Mesendoderm (in vitro differentiated cells): Measurements from ENCODE around the gene DHRS3.

Experiments used
- DNase-seq: peaks from one replicate; pipeline ENCODE4 v3.0.0; 2013
- H2AK5ac ChIP-seq: 2 replicates; pipeline ENCODE4 v1.6.1; 2013; ENCODE audit warnings: low read length, inconsistent platforms
- H2BK120ac ChIP-seq: 2 replicates; pipeline ENCODE4 v1.6.1; 2013; ENCODE audit warnings: low read depth, mild to moderate bottlenecking, low read length, moderate library complexity, mixed read lengths
- H2BK15ac ChIP-seq: replicated peaks from 2 replicates; pipeline ENCODE4 v1.6.1; 2013; ENCODE audit warnings: low read depth, mild to moderate bottlenecking, moderate library complexity
- H2BK5ac ChIP-seq: 2 replicates; pipeline ENCODE4 v1.6.1; 2013; ENCODE audit warnings: low read length, inconsistent platforms
- H3K18ac ChIP-seq: 2 replicates; pipeline ENCODE4 v1.6.1; 2013; ENCODE audit warnings: mild to moderate bottlenecking, low read length, mixed read lengths
- H3K23ac ChIP-seq: one replicate; pipeline ENCODE4 v1.6.1; 2013; ENCODE audit warnings: low read length
- H3K27ac ChIP-seq: 2 replicates; pipeline ENCODE4 v1.5.1; 2013; ENCODE audit warnings: low read depth, mild to moderate bottlenecking, inconsistent platforms, low read length, moderate library complexity
- H3K27me3 ChIP-seq: 2 replicates; pipeline ENCODE4 v1.6.1; 2013; ENCODE audit warnings: low read length, control low read depth, mild to moderate bottlenecking, inconsistent platforms; ENCODE audit not compliant: insufficient read depth, poor library complexity
- H3K36me3 ChIP-seq: 2 replicates; pipeline ENCODE4 v1.6.1; 2013; ENCODE audit warnings: low read length, inconsistent platforms; ENCODE audit not compliant: control insufficient read depth, insufficient read depth
- H3K4ac ChIP-seq: one replicate; pipeline ENCODE4 v1.6.1; 2013; ENCODE audit warnings: low read depth, mild to moderate bottlenecking, low read length, moderate library complexity
- H3K4me1 ChIP-seq: 2 replicates; pipeline ENCODE4 v1.6.1; 2013; ENCODE audit warnings: low read depth, low read length, inconsistent platforms; ENCODE audit not compliant: control insufficient read depth
- H3K4me2 ChIP-seq: 2 replicates; pipeline ENCODE4 v1.6.1; 2013; ENCODE audit warnings: low read length
- H3K4me3 ChIP-seq: 2 replicates; pipeline ENCODE4 v1.5.1; 2013; ENCODE audit warnings: mild to moderate bottlenecking, low read length
- H3K56ac ChIP-seq: one replicate; pipeline ENCODE4 v1.6.1; 2013; ENCODE audit warnings: low read length
- H3K79me1 ChIP-seq: 2 replicates; pipeline ENCODE4 v1.6.1; 2013; ENCODE audit warnings: low read length, inconsistent platforms
- H3K79me2 ChIP-seq: 2 replicates; pipeline ENCODE4 v1.6.1; 2013; ENCODE audit warnings: mild to moderate bottlenecking, low read length; ENCODE audit not compliant: control insufficient read depth, insufficient read depth
- H3K9ac ChIP-seq: 2 replicates; pipeline ENCODE4 v1.6.1; 2013; ENCODE audit warnings: low read length, inconsistent platforms
- H4K5ac ChIP-seq: one replicate; pipeline ENCODE4 v1.6.1; 2013; ENCODE audit warnings: low read length
- H4K8ac ChIP-seq: one replicate; pipeline ENCODE4 v1.6.1; 2013; ENCODE audit warnings: low read depth, mild to moderate bottlenecking, control low read depth, low read length, moderate library complexity
- WGBS: extraction: QIAGEN DNeasy Blood & Tissue Kit; methylation state at CpG from one replicate; pipeline ENCODE4 v1.1.7; 2013; ENCODE audit warnings: low lambda C conversion rate, missing lambda C conversion rate; ENCODE audit not compliant: insufficient coverage; ENCODE audit errors: extremely low coverage; 5-methylcytosine and 5-hydroxymethylcytosine counted together

Gene DHRS3

DNA sequence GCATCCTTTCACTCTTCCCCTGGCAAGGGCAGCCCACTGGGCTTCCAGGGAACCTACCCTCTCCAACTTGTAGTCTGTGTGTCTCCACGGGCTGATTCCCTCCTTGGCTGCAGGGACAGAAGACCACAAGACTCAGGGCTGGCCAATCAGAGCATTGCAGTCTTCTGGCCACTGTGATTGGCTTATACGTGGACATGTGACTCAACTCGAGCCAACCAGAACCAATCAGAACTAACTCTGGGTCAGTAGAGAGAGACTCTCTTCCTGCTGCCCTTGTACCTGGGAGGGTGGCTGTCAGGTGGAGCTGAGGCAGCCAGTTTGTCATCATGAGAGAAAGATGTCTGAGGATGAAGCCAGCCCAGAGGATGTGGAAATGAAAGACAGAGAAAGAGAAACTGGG lies 64.0 kb downstream of the DHRS3 start:
- WGBS, result no CpG with 5 or more reads among the region's 3 CpGs
- H2BK5ac ChIP-seq, result no peak overlapping the region
- H2AK5ac ChIP-seq, result no peak overlapping the region
- H3K23ac ChIP-seq, result no peak overlapping the region
- H3K18ac ChIP-seq, result no peak overlapping the region
- no peak overlapping the region for H4K5ac ChIP-seq
- H3K4me3 ChIP-seq, result no peak overlapping the region
- H3K27ac ChIP-seq, result no peak overlapping the region
- no peak overlapping the region for H2BK120ac ChIP-seq
- no peaks in the 10 kb centered on the region for H3K36me3 ChIP-seq
- H3K79me2 ChIP-seq, result no peaks in the 10 kb centered on the region
- H4K8ac ChIP-seq, result no peak overlapping the region
- H3K4me2 ChIP-seq, result no peak overlapping the region
- no peak overlapping the region for H2BK15ac ChIP-seq
- H3K56ac ChIP-seq, result no peak overlapping the region
- H3K4me1 ChIP-seq, result no peaks in the 10 kb centered on the region
- H3K79me1 ChIP-seq, result no peaks in the 10 kb centered on the region
- peak; percentile 36 for DNase-seq
- H3K4ac ChIP-seq, result no peak overlapping the region
- no peak overlapping the region for H3K9ac ChIP-seq
- no peaks in the 10 kb centered on the region for H3K27me3 ChIP-seq

DNA sequence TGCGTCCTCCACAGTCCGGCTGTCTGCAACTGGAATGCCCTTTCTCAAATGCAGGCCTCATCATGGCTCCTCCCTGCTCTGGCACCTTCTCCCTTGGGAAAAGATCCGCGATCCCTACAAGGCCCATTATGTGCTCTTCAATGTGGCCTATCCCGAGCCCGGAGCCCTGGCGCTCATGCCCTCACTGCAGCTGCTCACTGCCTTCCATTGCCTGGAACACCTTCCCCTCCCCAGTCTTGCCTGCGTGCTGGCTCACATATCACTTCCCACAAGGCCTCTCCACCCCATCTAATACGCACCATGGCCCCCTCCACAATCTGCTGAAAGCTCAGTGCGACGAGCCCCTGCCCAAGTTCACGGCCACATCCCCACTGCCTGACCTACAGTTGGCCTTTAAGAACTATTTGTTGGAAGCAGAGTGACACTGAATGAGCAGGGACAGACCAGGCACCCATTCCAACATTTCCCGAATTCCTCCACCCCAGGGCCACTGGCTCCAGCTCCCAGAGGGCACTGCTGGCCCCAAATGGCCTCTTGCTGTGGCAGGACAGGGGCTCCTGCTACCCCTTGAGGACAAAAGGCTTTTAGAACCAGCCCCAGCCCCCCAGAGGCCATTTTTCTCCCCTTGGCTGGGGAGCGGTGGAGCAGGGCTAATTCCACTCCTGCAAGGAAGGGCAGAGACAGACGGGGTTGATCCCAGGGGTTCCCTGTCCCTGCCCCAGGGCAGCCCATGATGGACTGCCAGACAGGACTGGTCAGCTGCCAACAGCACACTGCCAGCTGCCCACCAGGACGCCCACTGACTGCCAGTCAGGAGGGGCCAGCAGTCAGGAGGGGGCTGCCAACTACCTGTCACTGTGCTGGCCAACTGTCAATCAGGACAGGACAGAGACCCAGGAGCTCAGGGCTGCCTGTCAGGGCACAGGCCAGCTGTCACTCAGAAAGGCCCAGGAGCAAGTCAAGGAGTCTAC lies 64.8 kb downstream of the DHRS3 start:
- Histone ChIP-seq H3K27ac (no peak overlapping the region), H4K5ac (no peak overlapping the region), H3K79me1 (no peaks in the 10 kb centered on the region), H3K4me1 (no peaks in the 10 kb centered on the region), H3K4me3 (no peak overlapping the region), H3K4ac (no peak overlapping the region), H2BK5ac (no peak overlapping the region), H3K18ac (no peak overlapping the region), H2AK5ac (no peak overlapping the region), H3K36me3 (no peaks in the 10 kb centered on the region), H3K56ac (no peak overlapping the region), H3K23ac (no peak overlapping the region), H2BK15ac (no peak overlapping the region), H2BK120ac (no peak overlapping the region), H4K8ac (no peak overlapping the region), H3K27me3 (no peaks in the 10 kb centered on the region), H3K79me2 (no peaks in the 10 kb centered on the region), H3K9ac (no peak overlapping the region), H3K4me2 (no peak overlapping the region)
- no CpG with 5 or more reads among the region's 16 CpGs for WGBS
- peak; percentile 45 for DNase-seq

DNA sequence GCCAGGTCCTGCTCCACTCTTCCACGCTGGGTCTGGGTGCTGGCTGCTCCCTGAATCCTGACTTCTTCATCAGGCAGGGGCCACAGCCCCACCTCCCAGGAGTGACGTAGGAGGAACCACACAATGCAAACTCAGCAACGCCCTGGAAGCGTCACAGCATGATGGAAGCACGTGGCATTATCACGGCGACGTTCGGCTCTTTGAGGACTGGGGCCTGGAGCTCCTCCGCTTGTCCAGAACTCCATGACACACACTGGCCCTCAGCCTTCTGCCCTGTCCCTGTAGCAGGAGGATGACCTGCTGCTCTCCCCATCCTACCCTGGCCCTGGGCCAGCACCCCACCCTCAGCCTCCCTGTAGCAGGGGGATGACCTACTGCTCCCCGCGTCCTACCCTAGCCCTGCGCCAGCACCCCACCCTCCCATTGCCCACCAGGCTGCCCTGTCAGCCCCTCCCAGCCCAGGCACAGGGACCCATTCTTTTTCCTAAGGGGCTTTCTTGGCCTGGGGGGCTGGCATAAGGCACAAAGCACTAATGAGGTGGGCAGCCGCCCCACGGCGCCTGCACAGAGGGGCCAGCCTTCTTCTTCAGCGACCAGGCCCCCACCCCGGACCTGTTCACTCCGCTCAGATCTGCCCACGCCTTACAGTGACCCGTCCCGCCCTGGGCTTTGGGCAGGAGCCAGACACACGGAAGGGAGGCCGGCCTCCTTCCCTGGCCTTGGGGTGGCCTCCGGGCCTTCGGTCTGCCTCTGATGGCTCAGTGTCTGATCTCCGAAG lies 65.7 kb downstream of the DHRS3 start:
- Histone ChIP-seq H3K79me1 (no peaks in the 10 kb centered on the region), H3K4me2 (no peak overlapping the region), H2BK120ac (no peak overlapping the region), H2BK5ac (no peak overlapping the region), H3K56ac (no peak overlapping the region), H3K4me1 (no peaks in the 10 kb centered on the region), H3K27me3 (no peaks in the 10 kb centered on the region), H3K23ac (no peak overlapping the region), H3K9ac (no peak overlapping the region), H2AK5ac (no peak overlapping the region), H3K4me3 (no peak overlapping the region), H3K27ac (no peak overlapping the region), H2BK15ac (no peak overlapping the region), H3K79me2 (no peaks in the 10 kb centered on the region), H3K4ac (no peak overlapping the region), H3K18ac (no peak overlapping the region), H4K5ac (no peak overlapping the region), H3K36me3 (no peaks in the 10 kb centered on the region), H4K8ac (no peak overlapping the region)
- DNase-seq, result no peak
- no CpG with 5 or more reads among the region's 27 CpGs for WGBS

DNA sequence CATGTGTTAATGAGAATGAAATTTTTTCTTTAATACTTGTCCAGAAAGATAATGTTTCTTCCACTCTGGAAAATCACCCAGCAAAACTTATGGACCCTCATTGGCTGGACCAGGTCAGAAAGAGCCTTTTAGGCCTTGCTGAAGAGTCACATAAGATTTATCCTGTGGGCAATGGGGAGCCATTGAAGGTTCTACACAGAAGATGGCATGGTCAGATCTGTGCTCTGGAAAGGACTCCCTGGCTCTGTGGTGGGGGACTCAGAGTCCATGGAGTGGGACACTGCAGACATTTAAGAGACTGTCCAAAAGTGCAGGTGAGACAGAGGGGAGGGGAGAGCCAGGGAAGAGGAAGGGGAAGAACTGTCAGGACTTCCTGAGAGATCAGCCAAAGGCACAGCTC lies 66.4 kb downstream of the DHRS3 start:
- H3K18ac ChIP-seq, result no peak overlapping the region
- no peak overlapping the region for H3K4ac ChIP-seq
- H2BK15ac ChIP-seq, result no peak overlapping the region
- no peak for DNase-seq
- H3K4me3 ChIP-seq, result no peak overlapping the region
- H2BK120ac ChIP-seq, result no peak overlapping the region
- H3K27me3 ChIP-seq, result no peaks in the 10 kb centered on the region
- no peaks in the 10 kb centered on the region for H3K79me2 ChIP-seq
- H2BK5ac ChIP-seq, result no peak overlapping the region
- H2AK5ac ChIP-seq, result no peak overlapping the region
- H3K4me1 ChIP-seq, result no peaks in the 10 kb centered on the region
- H3K9ac ChIP-seq, result no peak overlapping the region
- no peak overlapping the region for H3K4me2 ChIP-seq
- no peak overlapping the region for H3K56ac ChIP-seq
- H4K8ac ChIP-seq, result no peak overlapping the region
- no peak overlapping the region for H4K5ac ChIP-seq
- no peaks in the 10 kb centered on the region for H3K36me3 ChIP-seq
- no peak overlapping the region for H3K27ac ChIP-seq
- H3K79me1 ChIP-seq, result no peaks in the 10 kb centered on the region
- no peak overlapping the region for H3K23ac ChIP-seq

DNA sequence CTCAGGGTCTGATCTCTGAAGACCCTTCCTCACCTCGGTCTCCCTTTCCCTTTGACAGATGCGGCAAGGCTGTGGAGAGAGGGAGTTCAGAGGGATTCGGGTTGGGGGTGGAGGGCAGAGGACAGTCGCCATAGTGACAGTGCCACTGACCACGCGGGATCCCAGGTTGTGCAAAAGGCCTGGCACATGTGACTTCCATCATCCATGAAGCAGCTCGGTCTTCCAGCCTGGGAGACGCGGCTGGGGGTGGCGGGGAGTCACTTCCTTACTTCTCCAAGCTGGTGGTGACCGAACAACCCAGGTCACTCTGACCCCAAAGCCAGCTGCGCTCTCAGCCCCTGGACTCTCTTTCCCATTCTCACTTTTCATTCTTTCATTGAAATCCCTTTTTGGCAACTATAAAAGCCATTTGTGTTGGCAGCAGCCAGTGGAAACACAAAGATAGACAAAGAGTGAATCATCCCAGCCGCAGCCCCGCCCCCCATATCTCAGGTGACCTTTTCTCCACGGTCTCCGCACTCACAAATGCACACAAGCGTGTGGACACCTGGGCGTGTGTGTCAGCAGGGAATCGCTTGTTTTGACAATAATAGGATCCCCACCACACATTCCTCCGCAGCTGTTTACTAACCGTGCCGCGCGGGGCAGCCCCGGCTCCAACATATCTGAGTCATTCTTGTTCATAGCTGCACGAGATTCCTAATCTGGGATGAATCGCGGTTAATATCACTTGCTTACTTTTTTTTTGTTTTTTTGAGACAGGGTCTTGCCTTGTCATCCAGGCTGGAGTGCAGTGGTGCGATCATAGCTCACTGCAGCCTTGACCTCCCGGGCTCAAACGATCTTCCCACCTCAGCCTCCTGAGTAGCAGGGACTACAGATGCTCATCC lies 68.3 kb downstream of the DHRS3 start:
- no peak overlapping the region for H2BK15ac ChIP-seq
- no peak overlapping the region for H3K27ac ChIP-seq
- H3K4me2 ChIP-seq, result no peak overlapping the region
- H2BK120ac ChIP-seq, result no peak overlapping the region
- no peak overlapping the region for H2AK5ac ChIP-seq
- no peak overlapping the region for H4K8ac ChIP-seq
- no peak overlapping the region for H4K5ac ChIP-seq
- no peaks in the 10 kb centered on the region for H3K27me3 ChIP-seq
- H3K18ac ChIP-seq, result no peak overlapping the region
- no peak overlapping the region for H3K23ac ChIP-seq
- H3K4me1 ChIP-seq, result no peaks in the 10 kb centered on the region
- no peak overlapping the region for H3K4ac ChIP-seq
- DNase-seq, result no peak
- no CpG with 5 or more reads among the region's 31 CpGs for WGBS
- H3K36me3 ChIP-seq, result no peaks in the 10 kb centered on the region
- no peak overlapping the region for H2BK5ac ChIP-seq
- no peaks in the 10 kb centered on the region for H3K79me1 ChIP-seq
- no peaks in the 10 kb centered on the region for H3K79me2 ChIP-seq
- no peak overlapping the region for H3K56ac ChIP-seq
- H3K4me3 ChIP-seq, result no peak overlapping the region
- H3K9ac ChIP-seq, result no peak overlapping the region
